Occipital lobe (tissue), 2 donors: Measurements from ENCODE around the gene WDTC1. TPM values are rescaled to one million over a fixed set of nuclear protein-coding genes. Genes with fewer than 3 reads are reported as not detected.
"Not testable (repeated sequence)": the region's sequence is repeated elsewhere in the genome, so short reads cannot be mapped to it uniquely, and the experiment has no call there.

ENCODE experiments used
- DNase-seq: peaks from one replicate; lab custom pipeline; 2025; lab: John Stamatoyannopoulos, UW
- total RNA-seq: library from RNA; depleted of rRNA; stranded (reverse); fragments of >200 nt; gene quantifications from one replicate; pipeline ENCODE4 v1.2.3, GENCODE V29; 2014

WDTC1 gene
- 20.9 TPM for total RNA-seq

- DNase-seq, result peak; percentile 99
Observed at GRCh38 chr1:27234049-27234882, at the start of gene WDTC1. WDTC1 (plus strand) TSS chr1:27234632; CDS start chr1:27261055, 26,423 bp downstream.

GRCh38 chr1:27184665-27185064 is 49.8 kb upstream of the WDTC1 start:
- not testable (repeated sequence) for DNase-seq

GRCh38 chr1:27192039-27192529 is 42.3 kb upstream of the WDTC1 start:
- DNase-seq, result no peak

GRCh38 chr1:27193194-27193593 is 41.2 kb upstream of the WDTC1 start:
- DNase-seq, result no peak

- no peak for DNase-seq
Observed at GRCh38 chr1:27201295-27201694, 33.1 kb upstream of the WDTC1 start.

GRCh38 chr1:27203946-27204345 is 30.5 kb upstream of the WDTC1 start:
- DNase-seq, result no peak

- DNase-seq, result not testable (repeated sequence)
Observed at GRCh38 chr1:27207238-27207637, 27.2 kb upstream of the WDTC1 start.

GRCh38 chr1:27208143-27208850 is 26.1 kb upstream of the WDTC1 start:
- not testable (repeated sequence) for DNase-seq

GRCh38 chr1:27216466-27216865 is 18.0 kb upstream of the WDTC1 start:
- DNase-seq, result no peak

- DNase-seq, result no peak
Observed at GRCh38 chr1:27217401-27217800, 17.0 kb upstream of the WDTC1 start.

GRCh38 chr1:27218736-27219135 is 15.7 kb upstream of the WDTC1 start:
- no peak for DNase-seq

GRCh38 chr1:27220096-27220495 is 14.3 kb upstream of the WDTC1 start:
- no peak for DNase-seq

GRCh38 chr1:27220702-27221497 is 13.5 kb upstream of the WDTC1 start:
- not testable (repeated sequence) for DNase-seq

GRCh38 chr1:27225621-27226020 is 8.8 kb upstream of the WDTC1 start:
- no peak for DNase-seq

GRCh38 chr1:27227765-27228164 is 6.7 kb upstream of the WDTC1 start:
- DNase-seq, result no peak

GRCh38 chr1:27233667-27234048 is 774 bp upstream of the WDTC1 start:
- no peak for DNase-seq

- DNase-seq, result no peak
Observed at GRCh38 chr1:27235827-27236226, 1.4 kb downstream of the WDTC1 start.

GRCh38 chr1:27237112-27237511 is 2.7 kb downstream of the WDTC1 start:
- DNase-seq, result no peak

GRCh38 chr1:27238032-27238431 is 3.6 kb downstream of the WDTC1 start:
- no peak for DNase-seq

- no peak for DNase-seq
Observed at GRCh38 chr1:27241677-27242076, 7.2 kb downstream of the WDTC1 start.

- DNase-seq, result not testable (repeated sequence)
Observed at GRCh38 chr1:27243665-27244064, 9.2 kb downstream of the WDTC1 start.

- DNase-seq, result no peak
Observed at GRCh38 chr1:27246194-27246593, 11.8 kb downstream of the WDTC1 start.
